ENCODE data around the gene PATJ.
"Not testable (repeated sequence)": the region's sequence is repeated elsewhere in the genome, so short reads cannot be mapped to it uniquely, and the experiment has no call there.

Gene PATJ, protein sequence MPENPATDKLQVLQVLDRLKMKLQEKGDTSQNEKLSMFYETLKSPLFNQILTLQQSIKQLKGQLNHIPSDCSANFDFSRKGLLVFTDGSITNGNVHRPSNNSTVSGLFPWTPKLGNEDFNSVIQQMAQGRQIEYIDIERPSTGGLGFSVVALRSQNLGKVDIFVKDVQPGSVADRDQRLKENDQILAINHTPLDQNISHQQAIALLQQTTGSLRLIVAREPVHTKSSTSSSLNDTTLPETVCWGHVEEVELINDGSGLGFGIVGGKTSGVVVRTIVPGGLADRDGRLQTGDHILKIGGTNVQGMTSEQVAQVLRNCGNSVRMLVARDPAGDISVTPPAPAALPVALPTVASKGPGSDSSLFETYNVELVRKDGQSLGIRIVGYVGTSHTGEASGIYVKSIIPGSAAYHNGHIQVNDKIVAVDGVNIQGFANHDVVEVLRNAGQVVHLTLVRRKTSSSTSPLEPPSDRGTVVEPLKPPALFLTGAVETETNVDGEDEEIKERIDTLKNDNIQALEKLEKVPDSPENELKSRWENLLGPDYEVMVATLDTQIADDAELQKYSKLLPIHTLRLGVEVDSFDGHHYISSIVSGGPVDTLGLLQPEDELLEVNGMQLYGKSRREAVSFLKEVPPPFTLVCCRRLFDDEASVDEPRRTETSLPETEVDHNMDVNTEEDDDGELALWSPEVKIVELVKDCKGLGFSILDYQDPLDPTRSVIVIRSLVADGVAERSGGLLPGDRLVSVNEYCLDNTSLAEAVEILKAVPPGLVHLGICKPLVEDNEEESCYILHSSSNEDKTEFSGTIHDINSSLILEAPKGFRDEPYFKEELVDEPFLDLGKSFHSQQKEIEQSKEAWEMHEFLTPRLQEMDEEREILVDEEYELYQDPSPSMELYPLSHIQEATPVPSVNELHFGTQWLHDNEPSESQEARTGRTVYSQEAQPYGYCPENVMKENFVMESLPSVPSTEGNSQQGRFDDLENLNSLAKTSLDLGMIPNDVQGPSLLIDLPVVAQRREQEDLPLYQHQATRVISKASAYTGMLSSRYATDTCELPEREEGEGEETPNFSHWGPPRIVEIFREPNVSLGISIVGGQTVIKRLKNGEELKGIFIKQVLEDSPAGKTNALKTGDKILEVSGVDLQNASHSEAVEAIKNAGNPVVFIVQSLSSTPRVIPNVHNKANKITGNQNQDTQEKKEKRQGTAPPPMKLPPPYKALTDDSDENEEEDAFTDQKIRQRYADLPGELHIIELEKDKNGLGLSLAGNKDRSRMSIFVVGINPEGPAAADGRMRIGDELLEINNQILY (N-terminal part only)

DNA sequence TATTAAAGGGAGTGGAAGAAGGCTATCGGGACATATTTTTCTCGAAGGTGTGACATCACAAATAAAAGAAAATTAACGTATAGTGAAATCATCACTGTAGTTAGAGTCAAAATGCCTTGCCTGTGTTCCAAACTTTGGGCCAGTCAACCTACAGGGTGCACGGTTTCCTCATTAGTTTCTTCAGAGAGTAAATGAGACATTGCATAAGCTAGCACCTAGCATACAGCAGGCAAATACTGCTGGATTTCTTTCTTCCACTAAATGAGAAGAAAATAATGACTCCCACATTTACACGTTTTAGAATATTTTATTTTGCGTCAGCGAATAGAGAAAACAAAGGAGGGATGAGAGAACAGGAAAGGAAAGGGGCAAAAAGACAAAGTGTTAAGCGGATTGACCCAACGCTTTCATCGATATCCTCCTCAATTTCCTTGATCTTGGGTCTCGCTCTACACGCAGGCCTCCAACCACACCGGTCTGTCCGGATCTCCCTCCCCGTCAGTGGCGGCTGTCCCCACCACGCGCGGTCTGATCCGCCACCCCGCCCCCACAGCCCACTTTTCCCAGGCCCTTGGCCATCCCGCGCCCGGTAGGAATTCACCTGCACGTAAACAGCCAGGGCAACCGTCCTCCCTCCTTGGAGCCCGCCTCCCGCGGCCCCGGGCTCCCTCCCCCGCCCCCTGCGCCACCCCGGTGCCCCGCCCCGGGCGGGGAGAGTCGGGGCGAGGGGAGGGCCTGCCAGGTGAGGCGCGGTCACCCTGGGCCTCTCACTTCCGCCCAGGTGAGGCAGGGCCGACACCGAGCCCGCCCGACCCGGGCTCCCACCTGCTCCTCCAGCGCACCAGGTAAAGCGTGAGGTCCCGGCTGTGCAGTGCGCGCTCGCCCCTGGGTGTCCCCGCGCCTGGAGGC is at the start of gene PATJ:
PATJ (plus strand) TSS at position 770 of the 909 bp plus-strand sequence. CDS start 20,413 bp downstream, outside the sequence.
- DNase-seq (ENCODE audit: low read depth, low spot score), result peak; percentile 67

DNA sequence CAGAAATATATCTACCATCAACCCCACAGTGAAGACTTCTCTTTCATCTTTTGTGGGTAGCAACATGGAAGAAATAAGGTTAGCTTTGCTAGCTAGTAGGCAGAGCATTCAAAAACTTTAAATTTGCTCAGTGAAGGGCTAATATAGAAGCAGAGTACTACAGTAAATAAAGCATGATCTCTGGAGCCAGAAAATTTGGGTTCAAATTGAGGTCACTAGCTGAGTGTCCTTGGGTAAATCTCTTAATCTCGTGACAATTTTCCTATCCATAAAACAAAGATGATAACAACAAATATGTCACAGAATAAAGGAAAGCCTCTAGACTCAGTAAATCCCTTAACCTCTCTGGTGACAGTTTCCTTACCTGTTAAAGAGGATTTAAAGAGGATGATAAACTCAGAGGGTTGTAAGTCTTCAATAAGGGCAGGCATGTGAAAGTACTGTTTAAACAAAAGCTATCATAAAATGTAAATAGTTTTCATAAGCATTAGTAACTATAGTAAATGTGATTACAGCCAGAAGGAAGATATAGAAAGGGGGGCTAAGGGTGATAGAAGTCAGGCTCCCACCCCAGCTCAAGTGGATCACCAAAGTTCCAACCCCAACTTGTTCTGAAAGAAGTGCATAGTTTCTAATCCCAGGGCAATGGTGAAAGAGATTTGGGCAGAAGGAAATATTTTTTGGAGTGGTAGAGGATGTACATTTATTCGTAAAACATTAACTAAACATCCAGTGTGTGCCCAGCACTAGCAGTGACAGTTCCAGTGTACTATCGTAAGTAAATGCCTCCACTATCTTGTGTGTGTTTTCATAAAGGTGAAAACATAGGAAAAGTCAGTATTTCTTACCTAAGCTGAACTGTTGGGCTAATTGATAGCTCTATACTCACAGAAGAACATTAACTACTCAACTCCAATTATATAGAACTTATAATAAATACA is 42.1 kb upstream of the PATJ start:
- no peak for DNase-seq (ENCODE audit: low read depth, low spot score)

DNA sequence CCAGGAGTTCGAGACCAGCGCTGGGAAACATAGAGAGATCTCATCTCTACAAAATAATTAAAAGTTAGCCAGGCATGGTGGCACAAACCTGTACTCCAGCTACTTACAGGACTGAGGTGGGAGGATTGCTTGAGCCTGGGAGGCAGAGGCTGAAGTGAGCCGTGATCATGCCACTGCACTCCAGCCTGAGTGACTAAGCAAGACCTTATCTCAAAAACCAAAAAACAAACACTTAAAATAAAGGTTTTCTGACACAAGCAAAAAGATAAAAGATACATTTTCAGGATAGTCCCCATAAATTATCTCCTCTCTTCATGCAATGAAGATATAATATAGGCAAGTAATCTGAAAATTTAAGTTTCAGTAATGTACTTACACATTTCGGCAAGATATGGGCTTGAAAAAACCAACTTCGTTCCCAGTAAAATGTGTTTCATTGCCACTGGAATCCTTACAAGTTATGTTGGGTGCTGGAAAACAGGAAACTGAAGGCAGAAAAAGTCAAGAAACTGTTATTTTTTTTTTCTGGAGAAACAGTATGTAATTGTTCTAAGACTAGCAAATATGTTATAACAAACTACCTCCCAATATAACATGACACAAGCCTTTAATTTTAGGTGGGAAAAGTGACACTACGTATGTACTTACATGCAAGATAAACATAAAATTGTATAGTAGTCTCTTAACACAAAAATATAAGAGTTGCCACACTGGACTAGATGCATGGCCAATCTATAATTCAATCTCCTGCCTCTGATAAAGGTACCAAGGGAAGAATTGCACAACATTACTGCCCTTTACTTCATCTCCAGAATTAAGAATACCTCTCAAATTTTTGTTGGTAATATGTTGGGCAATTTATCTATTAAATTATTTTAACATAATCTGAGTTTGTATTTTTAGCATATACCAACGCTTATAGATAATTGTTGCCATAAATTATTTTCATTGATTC is 33.0 kb upstream of the PATJ start:
- DNase-seq (ENCODE audit: low read depth, low spot score), result no peak

DNA sequence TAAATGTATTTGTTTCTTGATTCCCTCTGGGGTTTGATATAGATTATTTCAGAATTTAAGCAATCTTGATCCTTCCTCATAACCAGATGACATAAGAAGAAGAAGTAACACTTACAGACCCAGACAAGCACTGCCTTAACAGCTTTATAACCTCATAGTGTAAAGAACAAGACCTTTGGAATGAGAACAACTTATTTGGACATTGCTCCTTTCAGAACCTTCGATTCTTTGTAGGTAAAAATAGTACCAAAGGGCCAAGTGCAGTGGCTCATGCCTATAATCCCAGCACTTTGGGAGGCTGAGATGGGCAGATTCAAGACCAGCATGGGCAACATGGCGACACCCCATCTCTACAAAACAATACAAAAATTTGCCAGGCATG is 32.4 kb upstream of the PATJ start:
- DNase-seq (ENCODE audit: low read depth, low spot score), result no peak

DNA sequence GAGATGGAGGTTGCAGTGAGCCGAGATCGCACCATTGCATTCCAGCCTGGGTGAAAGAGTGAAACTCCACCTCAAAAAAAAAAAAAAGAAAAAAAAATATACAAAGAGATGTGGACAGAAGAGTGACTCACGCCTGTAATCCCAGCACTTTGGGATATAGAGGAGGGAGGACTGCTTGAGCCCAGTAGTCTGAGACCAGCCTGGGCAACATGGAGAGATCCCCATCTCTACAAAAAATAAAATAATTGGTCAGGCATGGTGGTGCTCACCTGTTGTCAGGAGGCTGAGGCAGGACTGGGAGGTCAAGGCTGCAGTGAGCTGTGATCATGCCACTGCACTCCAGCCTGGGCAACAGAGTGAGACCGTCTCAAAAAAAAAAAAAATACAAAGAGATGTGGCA is 31.0 kb upstream of the PATJ start:
- not testable (repeated sequence) for DNase-seq (ENCODE audit: low read depth, low spot score)

DNA sequence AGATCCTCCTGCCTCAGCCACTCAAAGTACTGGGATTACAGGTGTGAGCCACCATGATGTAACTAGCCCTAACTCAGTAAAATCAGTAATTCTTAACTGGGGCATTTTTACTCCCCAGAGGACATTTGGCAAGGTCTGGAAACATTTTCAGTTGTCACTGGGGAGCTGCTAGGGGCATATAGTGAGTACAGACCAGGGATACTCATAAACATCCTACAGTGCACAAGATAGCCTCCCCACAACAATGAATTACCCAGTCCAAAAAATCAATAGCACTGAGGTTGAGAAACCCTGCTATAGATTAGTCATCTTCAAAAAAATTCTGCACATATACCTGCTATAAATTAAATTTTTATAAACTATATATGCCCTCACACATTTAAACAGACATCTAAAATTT is 30.3 kb upstream of the PATJ start:
- no peak for DNase-seq (ENCODE audit: low read depth, low spot score)

DNA sequence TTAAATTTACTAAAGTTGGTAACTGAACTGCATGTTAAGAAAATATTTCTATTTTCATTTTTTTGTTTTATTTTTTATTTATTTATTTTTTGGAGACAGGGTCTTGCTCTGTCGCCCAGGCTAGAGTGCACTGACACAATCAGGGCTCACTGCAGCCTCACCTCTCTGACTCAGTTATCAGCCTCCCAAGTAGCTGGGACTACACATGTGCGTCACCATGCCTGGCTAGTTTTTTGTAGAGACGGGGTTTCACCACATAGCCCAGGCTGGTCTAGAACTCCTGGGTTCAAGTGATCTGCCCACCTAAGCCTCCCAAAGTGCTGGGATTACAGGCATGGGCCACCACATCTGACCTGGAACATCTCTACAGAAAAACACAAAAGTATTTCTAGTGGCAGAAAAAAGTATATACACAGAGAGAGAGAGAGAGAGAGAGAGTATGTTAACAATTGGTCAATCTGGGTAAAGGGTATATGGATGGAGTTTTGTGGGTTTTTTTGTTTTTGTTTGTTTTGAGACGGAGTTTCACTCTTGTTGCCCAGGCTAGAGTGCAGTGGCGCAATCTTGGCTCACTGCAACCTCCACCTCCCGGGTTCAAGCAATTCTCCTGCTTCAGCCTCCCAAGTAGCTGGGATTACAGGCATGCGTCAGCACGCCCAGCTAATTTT is 23.1 kb upstream of the PATJ start:
- DNase-seq (ENCODE audit: low read depth, low spot score), result not testable (repeated sequence)

DNA sequence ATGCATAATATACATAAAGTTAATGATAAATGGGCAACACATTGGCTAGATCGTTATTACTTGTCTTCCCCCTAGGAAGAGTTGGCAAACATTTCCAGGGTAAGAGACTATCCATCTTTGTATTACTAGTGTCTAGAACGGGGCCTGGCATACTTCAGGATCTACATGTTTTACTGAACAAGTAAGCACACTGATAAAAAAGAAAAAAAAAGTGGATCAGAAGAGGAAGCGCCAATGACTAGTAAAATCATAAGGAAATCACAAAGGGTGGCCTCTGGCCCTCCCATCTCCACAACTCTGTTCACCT is 17.8 kb upstream of the PATJ start:
- no peak for DNase-seq (ENCODE audit: low read depth, low spot score)

DNA sequence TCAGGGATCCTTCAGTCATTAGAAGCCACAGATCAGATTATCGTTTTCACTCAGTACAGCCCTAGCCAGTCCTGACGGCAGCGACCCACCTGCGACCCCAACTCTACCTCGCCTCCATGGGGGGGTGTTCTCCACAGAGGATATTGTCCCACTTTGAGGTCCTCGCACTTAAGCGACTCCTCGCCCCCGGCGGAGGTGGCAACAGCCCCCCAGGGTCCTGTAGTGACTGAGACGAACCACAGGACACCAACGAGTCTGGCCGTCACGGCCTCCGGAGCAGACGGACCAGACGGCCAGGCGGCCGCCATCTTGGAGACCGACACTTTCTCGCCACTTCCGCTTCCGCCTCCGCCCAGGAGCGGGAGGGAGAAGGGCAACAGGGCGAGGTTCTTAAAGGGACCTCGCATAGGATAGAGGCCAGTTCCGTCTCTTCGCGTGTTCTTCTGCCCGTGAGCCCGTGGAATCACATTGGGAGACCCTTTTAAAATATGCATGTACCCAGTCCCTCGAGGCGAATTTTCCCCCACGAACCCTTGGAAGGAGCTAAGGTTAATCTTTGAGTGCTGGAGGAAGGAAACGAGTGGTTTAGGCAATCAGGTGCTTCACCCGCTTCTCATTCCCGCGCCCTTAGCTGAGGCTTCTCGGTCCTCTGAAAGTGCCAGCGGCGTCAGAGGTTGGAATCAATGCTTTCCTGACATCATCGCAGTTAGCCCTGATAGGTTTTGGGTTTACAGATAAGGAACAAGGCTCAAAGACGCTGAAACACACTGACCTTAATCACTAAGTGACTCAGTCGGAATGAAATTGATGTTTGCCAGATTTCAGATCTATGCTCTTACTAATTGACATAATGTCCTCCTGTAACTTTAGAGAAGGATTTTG is 17.2 kb upstream of the PATJ start, which contains the start of gene TM2D1:
TM2D1 (minus strand) TSS at position 329 of the 882 bp plus-strand sequence; CDS start at position 308, 21 bp downstream.
- peak; percentile 95 for DNase-seq (ENCODE audit: low read depth, low spot score)

DNA sequence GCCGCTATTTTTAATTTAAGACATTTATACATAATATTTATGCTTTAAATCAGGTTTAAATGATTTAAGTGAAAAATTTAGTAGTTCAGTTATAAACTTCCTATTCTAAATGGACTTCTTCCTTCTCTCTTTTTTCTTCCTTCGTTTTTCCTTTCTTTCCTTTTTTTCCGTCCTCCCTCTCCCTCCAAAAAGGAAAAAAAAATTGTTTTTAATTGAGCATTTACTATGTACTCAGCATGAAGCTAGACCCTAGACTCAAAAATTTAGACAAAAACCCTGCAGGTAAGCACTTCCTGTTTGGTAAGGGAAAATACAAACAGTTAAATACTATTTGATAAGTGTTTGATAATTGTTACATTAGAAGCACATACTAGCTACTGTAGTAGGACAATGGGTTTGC is 14.7 kb upstream of the PATJ start:
- no peak for DNase-seq (ENCODE audit: low read depth, low spot score)

DNA sequence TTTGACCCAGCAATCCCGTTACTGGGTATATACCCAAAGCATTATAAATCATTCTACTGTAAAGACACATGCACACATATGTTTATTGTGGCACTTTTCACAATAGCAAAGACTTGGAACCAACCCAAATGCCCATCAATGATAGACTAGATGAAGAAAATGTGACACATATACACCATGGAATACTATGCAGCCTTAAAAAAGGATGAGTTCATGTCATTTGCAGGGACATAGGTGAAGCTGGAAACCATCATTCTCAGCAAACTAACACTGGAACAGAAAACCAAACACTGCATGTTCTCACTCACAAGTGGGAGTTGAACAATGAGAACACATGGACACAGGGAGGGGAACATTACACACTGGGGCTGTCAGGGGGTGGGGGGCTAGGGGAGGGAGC is 11.6 kb upstream of the PATJ start:
- DNase-seq (ENCODE audit: low read depth, low spot score), result not testable (repeated sequence)

DNA sequence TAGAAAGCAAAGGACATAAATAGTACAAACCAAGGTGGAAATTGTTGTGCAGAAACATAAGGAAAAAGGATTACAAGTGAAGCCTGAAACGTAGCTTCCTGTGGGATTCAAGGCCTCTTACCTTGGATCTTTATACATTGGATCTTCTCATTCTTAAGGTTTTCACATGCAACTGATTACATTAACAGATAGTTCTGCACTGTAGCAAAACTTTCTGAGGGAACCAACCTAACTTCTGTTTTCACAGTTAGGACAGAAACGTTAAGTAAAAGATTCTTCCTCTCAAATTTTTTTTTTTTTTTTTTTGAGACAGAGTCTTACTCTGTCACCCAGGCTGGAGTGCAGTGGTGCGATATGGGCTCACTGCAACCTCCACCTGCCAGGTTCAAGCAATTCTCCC is 9.6 kb upstream of the PATJ start:
- no peak for DNase-seq (ENCODE audit: low read depth, low spot score)

DNA sequence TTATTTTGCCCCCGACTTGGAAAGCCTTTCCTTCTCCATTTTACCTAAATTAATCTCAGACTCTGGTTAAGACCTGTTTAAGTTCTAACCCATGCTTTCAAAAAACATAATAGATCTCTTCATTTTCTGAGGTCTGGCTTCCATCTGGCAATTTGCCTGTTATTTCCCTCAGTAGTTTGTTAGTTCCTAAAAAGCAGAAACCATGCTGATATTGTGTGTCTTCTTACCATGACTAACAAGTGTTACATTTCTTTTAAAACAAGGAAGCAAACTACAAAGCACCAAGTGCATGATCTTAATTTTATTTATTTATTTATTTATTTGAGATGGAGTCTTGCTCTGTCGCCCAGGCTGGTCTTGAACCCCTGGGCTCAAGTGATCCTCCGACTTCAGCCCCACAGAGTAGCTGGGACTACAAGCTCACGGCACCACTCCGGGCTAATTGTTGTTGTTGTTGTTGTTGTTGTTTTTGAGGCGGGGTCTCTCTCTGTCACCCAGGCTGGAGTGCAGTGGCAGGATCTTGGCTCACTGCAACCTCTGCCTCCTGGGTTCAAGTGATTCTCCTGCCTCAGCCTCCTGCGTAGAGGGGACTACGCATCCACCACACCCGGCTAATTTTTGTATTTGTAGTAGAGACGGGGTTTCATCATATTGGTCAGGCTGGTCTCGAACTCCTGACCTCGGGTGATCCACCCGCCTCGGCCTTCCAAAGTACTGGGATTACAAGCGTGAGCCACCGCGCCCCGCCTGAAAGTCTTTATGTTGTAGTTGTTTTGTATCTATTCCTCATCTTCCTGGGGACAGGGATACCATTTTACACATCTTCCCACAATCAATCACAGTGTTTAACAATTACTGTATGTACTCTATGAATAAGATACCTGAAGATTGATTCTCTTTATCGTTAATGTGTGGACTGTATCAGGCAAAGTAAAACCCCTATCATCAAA is 1.3 kb upstream of the PATJ start:
- DNase-seq (ENCODE audit: low read depth, low spot score), result no peak

DNA sequence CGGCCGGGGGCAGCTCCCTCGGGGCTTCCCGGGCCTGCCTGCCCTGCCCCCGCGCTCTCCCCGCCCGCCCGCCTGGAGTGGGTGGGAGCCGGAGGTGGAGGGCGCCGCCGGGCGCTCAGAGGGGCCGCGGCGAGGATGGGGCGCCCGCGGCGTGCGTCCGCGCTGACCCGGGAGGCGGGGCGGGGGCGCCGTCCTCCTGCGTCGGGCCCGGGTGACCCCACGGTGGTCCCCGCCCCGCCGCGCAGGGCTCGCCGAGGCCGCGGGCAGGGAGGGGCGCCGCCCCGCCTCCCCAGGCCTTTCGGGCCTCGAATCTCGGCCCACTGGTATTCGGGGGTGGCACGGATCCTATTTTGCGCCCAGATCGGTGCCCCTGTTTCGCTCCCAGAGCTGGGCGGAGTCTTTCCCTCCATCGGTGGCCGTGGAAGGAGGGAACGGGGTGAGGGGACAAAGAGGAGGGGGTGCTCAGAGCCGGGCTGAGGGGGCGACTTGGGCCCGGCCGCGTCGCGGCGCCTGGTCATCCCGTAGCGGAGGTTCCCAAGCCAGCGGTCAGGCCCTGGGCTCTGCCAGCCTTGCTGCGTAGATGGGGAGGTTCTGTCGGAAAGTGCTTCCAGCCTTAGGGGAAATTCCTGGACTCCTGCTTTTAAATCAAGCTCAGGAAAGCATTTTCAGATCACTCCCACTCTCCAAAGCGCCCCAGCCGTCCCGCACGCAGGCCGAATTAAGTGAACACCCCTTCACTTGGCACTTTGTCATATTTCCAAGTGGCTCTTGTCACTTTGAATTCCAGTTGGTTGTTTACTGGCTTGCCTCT is 545 bp downstream of the PATJ start:
- peak; percentile 87 for DNase-seq (ENCODE audit: low read depth, low spot score)

DNA sequence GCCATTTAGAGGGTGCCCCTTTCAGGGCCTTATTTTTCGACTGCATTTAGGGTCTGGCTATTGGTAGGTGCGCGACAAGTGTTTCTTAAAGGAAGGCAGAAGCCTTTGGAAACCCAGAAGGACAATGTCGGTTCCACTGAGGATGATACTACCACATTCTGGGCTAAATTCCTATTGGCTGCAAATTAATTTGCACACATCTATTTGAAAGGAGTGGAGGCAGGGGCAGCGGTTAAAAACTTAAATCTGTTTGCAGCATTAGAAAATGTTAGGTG is 1.1 kb downstream of the PATJ start:
- DNase-seq (ENCODE audit: low read depth, low spot score), result no peak
